ENCODE measurements around the gene FAM171A1.
"Not testable (repeated sequence)": the region's sequence is repeated elsewhere in the genome, so short reads cannot be mapped to it uniquely, and the experiment has no call there.

FAM171A1 gene

GRCh38 chr10:15370856-15371701 lies at the start of gene FAM171A1:
Gene FAM171A1, minus strand, starts transcription at chr10:15371289. Its CDS starts 237 bp downstream, at chr10:15371052.
- peak; percentile 69 for DNase-seq

GRCh38 chr10:15420858-15421257 lies 49.8 kb upstream of the FAM171A1 start:
- DNase-seq: no peak

- DNase-seq: no peak
These were observed 48.3 kb upstream of the FAM171A1 start for GRCh38 chr10:15419279-15419874.

- no peak for DNase-seq
These were observed 44.9 kb upstream of the FAM171A1 start for GRCh38 chr10:15416034-15416433.

- DNase-seq: no peak
These were observed 39.9 kb upstream of the FAM171A1 start for GRCh38 chr10:15411010-15411409.

- DNase-seq: not testable (repeated sequence)
These were observed 38.3 kb upstream of the FAM171A1 start for GRCh38 chr10:15409350-15409749.

- DNase-seq: no peak
These were observed 37.5 kb upstream of the FAM171A1 start for GRCh38 chr10:15408557-15408956.

GRCh38 chr10:15405319-15405718 lies 34.2 kb upstream of the FAM171A1 start:
- no peak for DNase-seq

- no peak for DNase-seq
These were observed 30.3 kb upstream of the FAM171A1 start for GRCh38 chr10:15401382-15401781.

- not testable (repeated sequence) for DNase-seq
These were observed 29.4 kb upstream of the FAM171A1 start for GRCh38 chr10:15400461-15400860.

- no peak for DNase-seq
These were observed 28.1 kb upstream of the FAM171A1 start for GRCh38 chr10:15399060-15399661.

GRCh38 chr10:15395935-15396334 lies 24.8 kb upstream of the FAM171A1 start:
- peak; percentile 71 for DNase-seq

- DNase-seq: peak; percentile 75
These were observed 22.2 kb upstream of the FAM171A1 start for GRCh38 chr10:15393139-15393825.

GRCh38 chr10:15391491-15391890 lies 20.4 kb upstream of the FAM171A1 start:
- DNase-seq: no peak

GRCh38 chr10:15388172-15388571 lies 17.1 kb upstream of the FAM171A1 start:
- DNase-seq: not testable (repeated sequence)

GRCh38 chr10:15387021-15387420 lies 15.9 kb upstream of the FAM171A1 start:
- DNase-seq: no peak

- DNase-seq: no peak
These were observed 14.7 kb upstream of the FAM171A1 start for GRCh38 chr10:15385552-15386455.

GRCh38 chr10:15381420-15381819 lies 10.3 kb upstream of the FAM171A1 start:
- DNase-seq: no peak

- DNase-seq: peak; percentile 33
These were observed 8.0 kb upstream of the FAM171A1 start for GRCh38 chr10:15379078-15379477.

- no peak for DNase-seq
These were observed 7.5 kb upstream of the FAM171A1 start for GRCh38 chr10:15378569-15378968.

GRCh38 chr10:15374566-15374965 lies 3.5 kb upstream of the FAM171A1 start:
- no peak for DNase-seq

GRCh38 chr10:15374156-15374555 lies 3.1 kb upstream of the FAM171A1 start:
- no peak for DNase-seq

All from right hindlimb (tissue), 1 donor.